Heart right ventricle (tissue), 16 donors: ENCODE measurements around the gene LRP2. TPM values are rescaled to one million over a fixed set of nuclear protein-coding genes. Genes with fewer than 3 reads are reported as not detected.
"Not testable (repeated sequence)": the region's sequence is repeated elsewhere in the genome, so short reads cannot be mapped to it uniquely, and the experiment has no call there.

Experiments
- ATAC-seq, 8 donors: fragments of 200-7000 bp; cut with Tn5 transposase; one replicate each; pipeline ENCODE4 v1.9.1; 2020; ENCODE audit warnings: mild to moderate bottlenecking in 8 of 8, moderate library complexity in 8 of 8, moderate number of reproducible peaks in 1 of 8
- DNase-seq, 2 donors: peaks; one replicate each; pipeline ENCODE4 v3.0.0-alpha.2; 2020
- H3K27ac ChIP-seq, 10 donors: fragments of 200-600 bp; sonication (generic) in 2 of 10; one replicate each; pipeline versions ENCODE4 v1.5.0 to v1.8.0; 2020 to 2022; ENCODE audit warnings: mild to moderate bottlenecking in 3 of 10
- H3K27me3 ChIP-seq, 7 donors: fragments of 200-600 bp; one replicate each; pipeline ENCODE4 v1.8.0; 2021 to 2022; ENCODE audit warnings: mild to moderate bottlenecking in 2 of 7
- H3K36me3 ChIP-seq, 9 donors: fragments of 200-600 bp; sonication (generic) in 1 of 9; one replicate each; pipeline versions ENCODE4 v1.5.0 to v1.8.0; 2020 to 2022; ENCODE audit warnings: mild to moderate bottlenecking in 2 of 9
- H3K4me1 ChIP-seq, 9 donors: fragments of 200-600 bp; sonication (generic) in 1 of 9; one replicate each; pipeline versions ENCODE4 v1.5.0 to v1.8.0; 2020 to 2022; ENCODE audit warnings: mild to moderate bottlenecking in 4 of 9
- H3K4me3 ChIP-seq, 10 donors: fragments of 200-600 bp; sonication (generic) in 2 of 10; one replicate each; pipeline versions ENCODE4 v1.5.0 to v1.8.0; 2020 to 2022; ENCODE audit warnings: mild to moderate bottlenecking in 7 of 10, moderate library complexity in 2 of 10
- H3K9me3 ChIP-seq, 11 donors: fragments of 200-600 bp in 10 of 11; sonication (generic) in 2 of 11; one replicate each; pipeline versions ENCODE4 v1.5.0 to v1.8.0; 2013 to 2022; ENCODE audit warnings: mild to moderate bottlenecking in 2 of 11, control low read depth in 1 of 11, moderate library complexity in 1 of 11
- CTCF ChIP-seq, 9 donors: fragments of 200-600 bp; sonication (generic) in 2 of 9; IDR thresholded peaks; one replicate each; pipeline versions ENCODE4 v1.5.0 to v1.8.0; 2021 to 2022; ENCODE audit warnings: antibody characterized with exemption in 9 of 9, mild to moderate bottlenecking in 5 of 9, moderate library complexity in 1 of 9
- WGBS, 2 donors: extraction: QIAGEN DNeasy Blood & Tissue Kit; methylation state at CpG; one replicate each; pipeline ENCODE4 v1.1.7; 2013; ENCODE audit warnings: inconsistent platforms in 1 of 2; 5-methylcytosine and 5-hydroxymethylcytosine counted together
- intact Hi-C, 10 donors: fragments of 100-400 bp; cut with DNase I; formaldehyde crosslinking; loops; one replicate each; pipeline versions ENCODE4 v1.11.1 to v1.14.2; 2022
- polyA plus RNA-seq, 2 donors: library from polyadenylated mRNA; stranded (reverse); fragments of 200-250 nt; gene quantifications; one replicate each; pipeline ENCODE4 v1.2.3, GENCODE V29; 2013
- total RNA-seq, 10 donors: library from RNA; stranded (reverse); fragmentation: NEBNext Ultra II Directional in 3 of 10; extraction: Animal tissue kit (Norgen Biotek cat#: 25700) in 3 of 10; gene quantifications; one replicate each; pipeline versions ENCODE4 v1.2.1 to v1.2.4, GENCODE V29; 2021 to 2023
- donor health status: Arrhythmogenic right ventricular cardiomyopathy.
- donor health status: ischemic (EF 13 %, LVEDD 7.1; RV severe dilation, severe dysfunction).
- donor health status: healthy with polysubstance abuse.
- donor health status: DM: no; HTN: yes; CAD: no.
- donor health status: DM: no; HTN: no; CAD: no.
- donor health status: ischemic (EF 25% LVEDD 6.9; RV normal size, moderate dysfunction).
- donor health status: ischemic (EF 25% LVEDD 5.7; RV mildly dilated, moderate dysfunction).
- donor health status: healthy.
- donor health status: DM: yes; HTN: yes; CAD: no.
- donor health status: Ischemic cardiomyopathy.
- donor health status: ischemic (EF 35%, LVEDD 5.7; RV mildly dilated, moderate dysfunction).
- donor health status: nonischemic (EF 11% LVEDD 7.7; RV severe dilation, severe dysfunction).
- donor health status: DM: yes; HTN: yes; CAD: no.
- donor health status: PGD.
- donor health status: ischemic (EF 29% LVEDD 5.4; RV normal size, mild dysfunction).
- donor health status: nonischemic (EF 23%, LVEDD 6.1; RV moderate dilation, normal function).

The LRP2 gene
- total and polyA plus RNA-seq, 12 donors, result 0.06 to 1.3 (median 0.27) TPM; not detected in 8

GRCh38 chr2:169136885-169137534, 225.3 kb downstream of the LRP2 start:
- no peak for TF ChIP-seq CTCF (IDR thresholded peaks at IDR 0.05)
- no peaks in the 10 kb centered on the region for H3K36me3 ChIP-seq
- no peak overlapping the region for H3K27ac ChIP-seq
- peak; percentile 54 to 61 for DNase-seq
- H3K4me1 ChIP-seq, result peaks cover 0 to 16% (median 0%) of the 10 kb centered on the region in 9 donors
- intact Hi-C loops, result loop anchor here in 3 of 10 donors (5.0 to 10.0 kb wide), 2 partner anchors 172 to 175 kb away; no protein-coding TSS in a partner anchor
- H3K27me3 ChIP-seq, result no peaks in the 10 kb centered on the region
- H3K9me3 ChIP-seq, result no peaks in the 10 kb centered on the region
- peak; percentile 74 to 95 (median 90) for ATAC-seq
- no peak overlapping the region for H3K4me3 ChIP-seq
- WGBS, 2 donors, result 48% methylated on average over 3 of the region's 3 CpGs

- WGBS, 2 donors, result 93 to 96% methylated on average over 4 to 5 of the region's 5 CpGs
- not testable (repeated sequence) for DNase-seq, H3K36me3 ChIP-seq, H3K27me3 ChIP-seq, H3K27ac ChIP-seq, H3K9me3 ChIP-seq, H3K4me3 ChIP-seq, ATAC-seq
- intact Hi-C loops, result loop anchor here in 3 of 10 donors (5.0 to 10.0 kb wide), 2 partner anchors 172 to 174 kb away; no protein-coding TSS in a partner anchor
- H3K4me1 ChIP-seq, result peaks cover 0 to 16% (median 0%) of the 10 kb centered on the region in 9 donors
Observed at GRCh38 chr2:169136428-169136827, 225.9 kb downstream of the LRP2 start.

- WGBS, 2 donors, result 79 to 88% methylated on average over 6 of the region's 6 CpGs
- intact Hi-C loops, result loop anchor here in 3 of 10 donors (5.0 to 10.0 kb wide), 2 partner anchors 169 to 172 kb away; no protein-coding TSS in a partner anchor
- not testable (repeated sequence) for H3K9me3 ChIP-seq, DNase-seq, H3K4me3 ChIP-seq, H3K27ac ChIP-seq, H3K36me3 ChIP-seq, ATAC-seq, H3K27me3 ChIP-seq
- peaks cover 0 to 16% (median 0%) of the 10 kb centered on the region in 9 donors for H3K4me1 ChIP-seq
Observed at GRCh38 chr2:169134272-169134671, 228.1 kb downstream of the LRP2 start.

GRCh38 chr2:169131587-169132512, 230.5 kb downstream of the LRP2 start:
- H3K4me3 ChIP-seq, result no peak overlapping the region
- ATAC-seq, result peak in 3 of 8 donors; percentile 33 to 47 (median 39)
- H3K4me1 ChIP-seq, result peaks cover 0 to 2% (median 0%) of the 10 kb centered on the region in 9 donors
- no peak for DNase-seq
- TF ChIP-seq CTCF (IDR thresholded peaks at IDR 0.05), result peak; percentile 62 to 87 (median 82)
- H3K9me3 ChIP-seq, result no peaks in the 10 kb centered on the region
- H3K36me3 ChIP-seq, result no peaks in the 10 kb centered on the region
- intact Hi-C loops, result loop anchor here in 3 of 10 donors (5.0 to 10.0 kb wide), 2 partner anchors 167 to 170 kb away; no protein-coding TSS in a partner anchor
- no peak overlapping the region for H3K27ac ChIP-seq
- H3K27me3 ChIP-seq, result no peaks in the 10 kb centered on the region
- WGBS, 2 donors, result 31% methylated on average over 9 of the region's 9 CpGs

GRCh38 chr2:169129703-169130243, 232.6 kb downstream of the LRP2 start:
- WGBS, 2 donors, result 91 to 92% methylated on average over 5 of the region's 5 CpGs
- no peaks in the 10 kb centered on the region for H3K4me1 ChIP-seq
- H3K27me3 ChIP-seq, result no peaks in the 10 kb centered on the region
- DNase-seq (no peak), ATAC-seq (no peak)
- no peak for TF ChIP-seq CTCF (IDR thresholded peaks at IDR 0.05)
- no peaks in the 10 kb centered on the region for H3K36me3 ChIP-seq
- no peak overlapping the region for H3K4me3 ChIP-seq
- intact Hi-C loops, result loop anchor here in 3 of 10 donors (5.0 to 10.0 kb wide), 2 partner anchors 165 to 167 kb away; no protein-coding TSS in a partner anchor
- no peaks in the 10 kb centered on the region for H3K9me3 ChIP-seq
- H3K27ac ChIP-seq, result no peak overlapping the region
